ENCODE measurements around the gene SHFL. TPM values are rescaled to one million over a fixed set of nuclear protein-coding genes. Genes with fewer than 3 reads are reported as not detected.

SHFL gene
- total and polyA plus RNA-seq, 2 of the 4 experiments (the other 2 are of a cell fraction) = 9.0 to 32.1 TPM

- Histone ChIP-seq H3K9me3 (ENCODE audit: control insufficient read depth, insufficient read depth, low read length) (no peaks in the 10 kb centered on the region), H3K4me2 (ENCODE audit: low read depth, low read length) (no peak overlapping the region), H3K4me1 (ENCODE audit: control insufficient read depth, insufficient read depth, low read length) (peaks cover 7% of the 10 kb centered on the region), H3K9ac (ENCODE audit: low read depth, low read length) (no peak overlapping the region), H3K27me3 (ENCODE audit: control insufficient read depth, insufficient read depth, low read length) (no peaks in the 10 kb centered on the region), H2AK9ac (replicated peaks; ENCODE audit: low read depth, low read length, poor library complexity) (peak overlapping the region; percentile 81), H2BK120ac (ENCODE audit: low read depth, low read length) (no peak overlapping the region), H3K36me3 (ENCODE audit: control insufficient read depth, insufficient read depth, low read length) (peaks cover 44% of the 10 kb centered on the region), H2AK5ac (ENCODE audit: low read depth, low read length) (no peak overlapping the region), H3K23ac (ENCODE audit: low read depth, low read length) (no peak overlapping the region), H3K18ac (ENCODE audit: low read depth, low read length) (no peak overlapping the region), H4K8ac (ENCODE audit: low read depth in 2 of 2, low read length in 2 of 2) (no peak overlapping the region), H3K56ac (ENCODE audit: extremely low read depth, insufficient read depth, low read length) (no peak overlapping the region), H3K79me1 (ENCODE audit: low read depth in 1 of 2, low read length in 2 of 2) (peaks cover 11 to 43% of the 10 kb centered on the region in 2 experiments), H2BK20ac (ENCODE audit: low read depth, low read length) (no peak overlapping the region), H3K14ac (replicated peaks; ENCODE audit: low read depth, low read length) (no peak overlapping the region), H2BK15ac (ENCODE audit: low read depth, low read length) (no peak overlapping the region), H2BK5ac (ENCODE audit: low read depth, low read length, poor library complexity, severe bottlenecking) (no peak overlapping the region), H4K20me1 (ENCODE audit: insufficient read depth, low read length) (peaks cover 20% of the 10 kb centered on the region), H3K9me1 (ENCODE audit: insufficient read depth, low read length) (no peaks in the 10 kb centered on the region), H3K4ac (ENCODE audit: low read depth, low read length) (no peak overlapping the region), H2AFZ (replicated peaks; ENCODE audit: low read length, poor library complexity) (peak overlapping the region; percentile 21), H4K5ac (ENCODE audit: low read depth, low read length) (no peak overlapping the region), H4K91ac (ENCODE audit: insufficient read depth, low read depth, low read length) (no peak overlapping the region), H3K27ac (ENCODE audit: insufficient read depth, low read length) (no peak overlapping the region), H3K4me3 (ENCODE audit: insufficient read depth, low read depth, low read length) (no peak overlapping the region)
- DNase-seq (no peak), ATAC-seq (ENCODE audit: low read depth) (no peak)
- dilution Hi-C loops (cut with HindIII; ENCODE audit: low sequenced_read_pairs, unreplicated experiment) (no loop called here), in situ Hi-C loops (cut with MboI; ENCODE audit: low sequenced_read_pairs) (no loop called here), intact Hi-C loops (cut with micrococcal nuclease) (no loop called here)
- 93% methylated on average over 10 of the region's 35 CpGs; no CpG with 5 or more reads in 1 of the 2 experiments for WGBS, 2 experiments (ENCODE audit: extremely low coverage in 2 of 2, insufficient read length in 1 of 2)
- BruUV-seq (replicated peaks) = no TSS peak
- POLR2A ChIA-PET (ENCODE audit: unreplicated experiment) = no interaction called here
- TF ChIP-seq POLR2A (IDR thresholded peaks at IDR 0.05; ENCODE audit: low read depth, low read length) = no peak; the same call in 1 of the 2 replicates
- no peak for TF ChIP-seq MAFK (IDR thresholded peaks at IDR 0.05; ENCODE audit: low read depth, low read length)
- no peak for TF ChIP-seq SMC3 (IDR thresholded peaks at IDR 0.05; ENCODE audit: low read depth, low read length)
- TF ChIP-seq CTCF (conservative IDR thresholded peaks at IDR 0.05; ENCODE audit: low read depth, low read length) = no peak
- TF ChIP-seq MAZ (IDR thresholded peaks at IDR 0.05; ENCODE audit: borderline replicate concordance, low read depth, low read length) = no peak
- TF ChIP-seq FOS (IDR thresholded peaks at IDR 0.05; ENCODE audit: low read depth, low read length) = no peak
- no peak for TF ChIP-seq MXI1 (IDR thresholded peaks at IDR 0.05; ENCODE audit: borderline replicate concordance, low read depth, low read length)
- TF ChIP-seq RFX5 (IDR thresholded peaks at IDR 0.05; ENCODE audit: low read depth, low read length) = no peak
- no peak for TF ChIP-seq RAD21 (IDR thresholded peaks at IDR 0.05; ENCODE audit: low read length)
- CTCF ChIA-PET = interaction anchor here (0.7 kb wide), 1 partner anchor 18 kb away, joined by 3 read pairs; no protein-coding TSS in a partner anchor
Measured at GRCh38 chr19:10116085-10116865, 30.2 kb downstream of the SHFL start.

Measured in IMR-90 (cell line).